NCI-H748 (cell line): Measurements from ENCODE around the gene SHANK2.
A peak's percentile ranks its signal among the peaks of the same experiment; 100 is the strongest.
"Not testable (repeated sequence)": the region's sequence is repeated elsewhere in the genome, so short reads cannot be mapped to it uniquely, and the experiment has no call there.

Experiments
- DNase-seq: peaks from one replicate; lab custom pipeline; 2025; ENCODE audit not compliant: unreplicated experiment; lab: John Stamatoyannopoulos, UW

SHANK2 gene

DNA sequence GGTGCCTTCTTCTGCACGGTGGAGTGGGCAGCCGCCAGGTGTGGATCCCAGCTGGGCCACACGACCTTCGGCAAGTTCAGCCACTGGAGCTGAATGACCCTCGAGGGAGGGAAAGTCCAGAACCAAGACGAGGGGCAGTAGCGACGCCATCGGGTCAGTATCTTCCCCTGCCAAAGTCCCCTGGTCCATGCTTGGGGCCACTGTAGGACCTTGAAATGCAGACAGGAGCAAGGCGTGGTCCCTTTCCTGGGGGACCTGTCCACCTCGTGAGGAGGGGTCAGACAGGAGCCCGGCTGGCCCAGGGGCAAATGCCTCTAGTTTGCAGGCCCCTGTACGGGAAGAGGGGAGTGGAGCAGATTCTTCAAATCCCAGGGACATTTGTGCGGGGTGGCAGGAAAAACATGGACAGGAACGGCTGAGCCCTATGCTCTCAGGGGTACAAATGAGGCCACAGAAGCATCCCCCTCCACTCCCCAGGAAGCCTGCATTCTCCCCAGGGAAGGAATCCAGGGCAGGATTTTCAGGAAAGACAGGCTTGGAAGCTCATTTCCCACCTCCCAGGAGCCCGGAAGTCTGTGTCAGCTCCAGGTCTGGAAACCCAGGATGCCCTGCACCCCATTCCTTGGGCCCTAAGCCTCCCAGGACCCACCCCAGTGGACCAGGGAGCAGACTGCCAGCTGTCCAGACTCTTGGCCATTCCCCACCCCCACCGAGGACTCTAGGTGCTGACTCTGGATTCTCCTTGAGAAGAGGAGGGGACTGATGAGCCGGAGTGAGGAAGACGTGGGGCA lies 6.6 kb downstream of the SHANK2 start:
- DNase-seq, result no peak

GRCh38 chr11:71244116-71244810 lies 8.1 kb downstream of the SHANK2 start:
- no peak for DNase-seq

DNA sequence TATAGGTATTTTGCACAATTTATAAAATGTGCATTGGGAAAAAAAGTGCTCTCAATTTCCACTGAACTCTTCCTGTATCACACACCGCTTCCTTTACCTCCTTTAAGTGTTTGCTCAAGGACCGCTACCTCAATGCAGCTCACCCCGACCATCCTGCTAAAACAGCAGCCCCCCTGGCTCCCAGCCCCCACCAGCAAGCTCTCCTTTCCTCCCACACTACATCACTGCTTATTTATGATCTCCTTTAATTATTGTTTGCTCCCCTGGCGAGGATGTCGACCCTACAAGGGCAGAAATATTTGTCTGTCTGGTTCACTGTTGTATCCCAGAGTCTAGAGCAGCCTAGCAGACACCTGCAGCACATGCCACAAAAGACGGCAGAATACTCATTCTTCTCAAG lies 10.0 kb downstream of the SHANK2 start:
- DNase-seq, result peak; percentile 29

- no peak for DNase-seq
Measured at GRCh38 chr11:71241721-71242259, 10.6 kb downstream of the SHANK2 start.

DNA sequence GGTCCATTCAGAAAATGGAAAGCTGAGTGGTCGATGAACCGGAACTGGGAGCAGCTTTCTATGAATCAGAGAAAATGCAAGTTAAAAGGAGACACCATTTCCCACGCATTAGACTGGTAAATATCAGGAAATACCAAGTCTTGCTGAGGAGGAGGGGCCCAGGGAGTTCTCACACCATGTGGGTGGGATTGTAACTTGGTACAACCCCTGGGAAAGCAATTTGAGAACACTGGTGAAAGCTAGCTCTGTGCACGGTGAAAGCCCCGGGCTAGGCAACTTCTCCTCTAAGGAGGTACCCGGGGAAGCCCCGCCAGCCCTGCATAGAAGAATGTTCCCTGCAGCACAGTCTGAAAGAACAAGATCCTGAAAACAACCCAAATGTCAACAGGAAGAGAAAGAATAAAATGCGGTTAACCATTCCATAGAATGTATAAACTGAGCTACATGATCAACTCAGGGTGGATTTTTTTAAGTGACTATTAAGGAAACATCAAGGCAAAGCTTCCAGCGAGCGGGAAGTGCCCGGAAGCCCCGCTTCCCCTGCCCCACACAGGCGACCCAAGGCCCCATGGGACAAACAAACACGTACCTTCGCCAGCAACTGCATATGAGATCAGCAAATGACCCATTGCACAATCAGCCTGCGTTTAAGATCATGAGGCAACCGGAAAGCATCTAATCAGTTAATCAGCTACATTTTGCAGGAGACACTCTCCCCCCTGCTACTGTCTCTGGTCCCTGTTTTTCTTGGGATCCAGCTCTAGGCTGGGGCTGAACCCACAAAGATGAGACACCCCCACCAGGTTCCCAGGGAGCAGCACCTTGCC lies 11.3 kb downstream of the SHANK2 start:
- DNase-seq, result peak; percentile 49

- DNase-seq, result no peak
Measured at GRCh38 chr11:71240061-71240690, 12.2 kb downstream of the SHANK2 start.

GRCh38 chr11:71239581-71239980 lies 12.8 kb downstream of the SHANK2 start:
- no peak for DNase-seq

DNA sequence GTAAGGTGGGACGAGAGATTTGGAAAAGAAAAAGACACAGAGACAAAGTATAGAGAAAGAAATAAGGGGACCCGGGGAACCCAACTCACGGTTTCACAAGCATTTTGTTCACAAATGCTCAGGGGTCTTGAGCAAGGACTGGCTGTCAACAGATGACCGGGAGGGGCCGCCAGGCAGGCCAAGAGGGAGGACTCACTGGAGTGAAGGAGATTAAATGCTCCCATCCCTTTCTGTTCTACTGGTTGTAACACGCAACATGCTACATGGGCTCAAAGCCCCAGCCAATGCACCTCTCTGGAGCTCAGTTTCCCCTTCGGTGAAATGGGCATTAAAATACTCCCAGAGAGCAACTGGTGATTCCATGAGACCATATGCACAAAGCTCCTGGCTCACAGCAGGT lies 13.4 kb downstream of the SHANK2 start:
- DNase-seq, result no peak

DNA sequence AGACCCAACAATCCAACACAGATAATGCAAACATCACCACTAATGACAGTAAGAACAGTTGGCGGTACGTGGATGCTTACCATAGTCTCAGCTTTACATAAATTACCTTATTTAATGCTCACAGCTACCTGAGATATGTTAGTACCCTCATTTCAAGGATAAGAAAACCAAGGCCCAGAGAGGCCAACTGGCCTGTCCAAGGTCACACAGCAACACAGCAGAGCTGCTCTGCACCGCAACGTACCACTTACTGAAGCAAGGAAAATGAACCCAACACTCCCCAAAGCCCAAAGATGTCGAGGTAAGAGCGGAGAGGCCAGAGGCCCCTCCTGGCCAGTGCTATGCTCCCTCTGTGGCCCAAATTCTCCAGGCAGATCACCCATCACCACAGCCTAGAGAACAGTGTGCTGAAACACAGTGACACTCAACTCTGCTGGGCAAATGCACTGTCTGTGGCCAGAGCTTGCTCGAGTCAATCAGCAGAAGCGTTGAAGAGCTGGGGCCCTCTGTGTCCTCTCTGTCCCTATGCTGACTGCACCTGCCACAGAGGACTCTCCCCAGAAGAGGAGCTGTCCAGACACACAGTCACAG lies 14.0 kb downstream of the SHANK2 start:
- DNase-seq, result no peak

GRCh38 chr11:71237853-71238252 lies 14.5 kb downstream of the SHANK2 start:
- DNase-seq, result no peak

- DNase-seq, result no peak
Measured at GRCh38 chr11:71236836-71237475, 15.4 kb downstream of the SHANK2 start.

- DNase-seq, result no peak
Measured at GRCh38 chr11:71235719-71236118, 16.7 kb downstream of the SHANK2 start.

DNA sequence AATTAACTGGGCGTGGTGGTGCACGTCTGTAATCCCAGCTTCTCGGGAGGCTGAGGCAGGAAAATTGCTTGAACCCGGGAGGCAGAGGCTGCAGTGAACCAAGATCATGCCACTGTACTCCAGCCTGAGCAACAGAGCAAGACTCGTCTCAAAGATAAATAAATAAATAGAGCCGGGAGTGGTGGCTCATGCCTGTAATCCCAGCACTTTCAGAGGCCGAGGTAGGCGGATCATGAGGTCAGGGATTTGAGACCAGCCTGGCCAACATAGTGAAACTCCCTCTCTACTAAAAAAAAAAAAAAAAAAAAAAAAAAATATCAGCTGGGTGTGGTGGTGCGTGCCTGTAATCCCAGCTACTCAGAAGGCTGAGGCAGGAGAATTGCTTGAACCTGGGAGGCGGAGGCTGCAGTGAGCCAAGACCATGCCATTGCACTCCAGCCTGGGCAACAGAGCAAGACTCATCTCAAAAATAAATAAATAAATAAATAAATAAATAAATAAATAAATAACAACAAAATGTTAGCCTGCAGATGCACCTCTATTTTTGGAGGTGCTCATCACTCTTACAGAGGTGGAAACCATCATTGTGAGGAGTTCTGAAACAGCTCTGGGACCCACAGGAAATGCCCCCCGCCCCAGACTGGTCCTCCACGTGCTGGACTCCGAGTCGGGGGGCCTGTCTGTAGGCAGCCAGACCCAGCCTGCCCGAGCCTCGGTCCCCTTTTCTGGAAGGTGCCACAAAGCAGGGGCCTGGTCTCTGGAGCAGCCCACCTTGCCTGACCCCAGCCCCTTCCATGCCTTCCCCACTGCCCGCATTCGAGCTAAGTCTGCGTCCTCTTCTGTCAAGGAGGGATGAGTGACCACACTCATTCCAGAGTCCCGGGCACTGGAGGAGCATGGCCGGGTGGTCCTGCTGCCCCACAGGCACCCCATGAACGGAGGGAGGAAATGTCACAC lies 18.2 kb downstream of the SHANK2 start:
- not testable (repeated sequence) for DNase-seq

DNA sequence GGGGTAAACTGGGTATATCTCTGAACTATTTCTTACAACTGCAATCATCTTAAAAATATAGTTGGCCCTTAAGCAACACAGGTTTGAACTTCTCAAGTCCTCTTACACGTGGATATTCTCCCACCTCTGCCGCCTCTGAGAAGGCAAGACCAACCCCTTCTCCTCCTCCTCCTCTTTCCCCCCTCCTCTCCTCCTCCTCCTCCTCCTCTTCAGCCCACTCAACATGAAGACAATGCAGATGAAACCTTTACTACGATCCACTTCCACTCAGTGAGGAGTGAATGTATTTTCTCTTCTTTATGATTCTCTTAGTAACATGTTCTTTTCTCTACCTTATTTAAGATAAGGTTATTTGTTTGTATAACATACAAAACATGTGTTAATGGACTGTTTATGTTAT lies 20.0 kb downstream of the SHANK2 start:
- no peak for DNase-seq

DNA sequence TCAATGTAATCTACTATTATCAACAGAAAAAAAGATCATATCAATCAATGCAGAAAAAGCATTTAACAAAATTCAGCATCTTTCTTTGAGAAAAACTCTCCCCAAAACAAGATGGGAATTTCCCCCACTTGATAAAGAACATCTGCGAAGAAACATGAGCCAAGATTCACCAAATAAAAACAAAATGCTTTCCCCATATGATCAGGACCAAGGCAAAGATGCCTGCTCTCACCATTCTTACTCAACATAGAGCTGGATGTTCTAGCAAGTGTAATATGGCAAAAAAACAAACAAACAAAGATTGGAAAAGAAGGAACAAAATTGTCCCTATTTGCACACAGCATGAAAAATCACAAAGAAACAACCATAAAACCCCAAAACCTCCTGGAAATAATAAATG lies 23.4 kb downstream of the SHANK2 start:
- DNase-seq, result no peak

DNA sequence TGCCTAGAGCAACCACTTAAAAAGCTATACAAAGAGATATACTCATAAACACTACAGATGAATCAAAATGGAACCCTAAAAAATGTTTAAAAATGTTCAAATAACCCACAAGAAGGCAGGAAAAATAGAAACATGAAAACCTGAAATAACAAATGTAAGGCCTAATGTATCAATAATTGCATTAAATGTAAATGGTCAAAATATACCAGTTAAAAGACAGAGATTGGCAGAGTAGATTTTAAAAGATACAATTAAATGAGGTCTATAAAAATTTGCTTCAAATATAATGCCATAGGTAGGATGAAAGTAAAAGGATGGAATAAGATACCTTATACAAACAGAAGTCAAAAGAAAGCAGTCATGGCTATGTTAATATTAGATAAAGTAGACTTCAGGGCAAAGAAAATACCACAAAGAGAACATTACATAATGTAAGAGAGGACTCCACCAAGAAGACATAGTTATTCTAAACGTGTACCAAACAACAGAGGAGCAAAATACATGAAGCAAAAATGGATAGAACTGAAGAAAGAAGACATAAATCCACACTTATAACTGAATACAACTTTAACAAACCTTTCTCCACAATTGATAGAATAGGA lies 25.2 kb downstream of the SHANK2 start:
- DNase-seq, result no peak

- DNase-seq, result no peak
Measured at GRCh38 chr11:71223671-71224660, 28.4 kb downstream of the SHANK2 start.

- no peak for DNase-seq
Measured at GRCh38 chr11:71223081-71223405, 29.3 kb downstream of the SHANK2 start.
